Thyroid gland (tissue), 4 donors: ENCODE results near the gene FAM168B. TPM values are rescaled to one million over a fixed set of nuclear protein-coding genes. Genes with fewer than 3 reads are reported as not detected.

ENCODE experiments used
- DNase-seq, 2 donors: peaks; one replicate each; pipeline ENCODE4 v3.0.0-alpha.2; 2019
- H3K27ac ChIP-seq, 3 donors: fragments of 200-600 bp; sonication (generic); 1 replicate in 2 of 3; 2 replicates in 1 of 3; pipeline ENCODE4 v1.5.1; 2016 to 2019; ENCODE audit warnings: mild to moderate bottlenecking in 1 of 3, moderate library complexity in 1 of 3
- H3K27me3 ChIP-seq: fragments of 200-600 bp; sonication (generic); one replicate; pipeline ENCODE4 v1.5.1; 2019
- H3K36me3 ChIP-seq, 2 donors: fragments of 200-600 bp; sonication (generic); one replicate each; pipeline ENCODE4 v1.5.1; 2016 to 2019
- H3K4me1 ChIP-seq, 2 donors: fragments of 200-600 bp; sonication (generic); one replicate each; pipeline ENCODE4 v1.5.1; 2017 to 2019
- H3K4me3 ChIP-seq, 3 donors: fragments of 200-600 bp; sonication (generic); replicated peaks in 1 of 3; 1 replicate in 2 of 3; 2 replicates in 1 of 3; pipeline ENCODE4 v1.5.1; 2016; ENCODE audit warnings: mild to moderate bottlenecking in 1 of 3
- H3K9me3 ChIP-seq: fragments of 200-600 bp; sonication (generic); one replicate; pipeline ENCODE4 v1.5.1; 2017
- POLR2A ChIP-seq, 2 donors: fragments of 450-650 bp; IDR thresholded peaks; one replicate each; pipeline ENCODE4 v1.6.1; 2017; ENCODE audit warnings: antibody characterized with exemption in 2 of 2, mild to moderate bottlenecking in 2 of 2, moderate library complexity in 1 of 2
- WGBS, 2 donors: methylation state at CpG; one replicate each; pipeline ENCODE4 v1.1.5; 2017; 5-methylcytosine and 5-hydroxymethylcytosine counted together
- intact Hi-C: fragments of 100-400 bp; cut with DNase I; formaldehyde crosslinking; loops from one replicate; pipeline ENCODE4 v1.15.1; 2023
- total RNA-seq, 4 donors: library from RNA; depleted of rRNA; stranded (reverse); fragments of >200 nt; gene quantifications; one replicate each; pipeline ENCODE4 v1.2.3, GENCODE V29; 2016
- TF ChIP-seq, protein P1 (sequence below), 6 experiments: fragments of 200-600 bp in 3 of 6; fragments of 450-650 bp in 3 of 6; sonication (generic) in 3 of 6; IDR thresholded peaks; one replicate each; pipeline ENCODE4 v1.5.1; 2016 to 2019; ENCODE audit warnings: antibody characterized with exemption in 6 of 6, mild to moderate bottlenecking in 2 of 6, inconsistent platforms in 1 of 6, moderate library complexity in 1 of 6

FAM168B gene
- total RNA-seq: 100 to 1,000 TPM; 110 to 156 (median 146) TPM

GRCh38 chr2:131093006-131093695 lies at the start of gene FAM168B:
Gene FAM168B (minus strand): TSS chr2:131093460. CDS start chr2:131082646, 10,814 bp downstream.
- TF ChIP-seq POLR2A (IDR thresholded peaks at IDR 0.05): peak; percentile 73 to 93
- TF ChIP-seq, protein P1, sequence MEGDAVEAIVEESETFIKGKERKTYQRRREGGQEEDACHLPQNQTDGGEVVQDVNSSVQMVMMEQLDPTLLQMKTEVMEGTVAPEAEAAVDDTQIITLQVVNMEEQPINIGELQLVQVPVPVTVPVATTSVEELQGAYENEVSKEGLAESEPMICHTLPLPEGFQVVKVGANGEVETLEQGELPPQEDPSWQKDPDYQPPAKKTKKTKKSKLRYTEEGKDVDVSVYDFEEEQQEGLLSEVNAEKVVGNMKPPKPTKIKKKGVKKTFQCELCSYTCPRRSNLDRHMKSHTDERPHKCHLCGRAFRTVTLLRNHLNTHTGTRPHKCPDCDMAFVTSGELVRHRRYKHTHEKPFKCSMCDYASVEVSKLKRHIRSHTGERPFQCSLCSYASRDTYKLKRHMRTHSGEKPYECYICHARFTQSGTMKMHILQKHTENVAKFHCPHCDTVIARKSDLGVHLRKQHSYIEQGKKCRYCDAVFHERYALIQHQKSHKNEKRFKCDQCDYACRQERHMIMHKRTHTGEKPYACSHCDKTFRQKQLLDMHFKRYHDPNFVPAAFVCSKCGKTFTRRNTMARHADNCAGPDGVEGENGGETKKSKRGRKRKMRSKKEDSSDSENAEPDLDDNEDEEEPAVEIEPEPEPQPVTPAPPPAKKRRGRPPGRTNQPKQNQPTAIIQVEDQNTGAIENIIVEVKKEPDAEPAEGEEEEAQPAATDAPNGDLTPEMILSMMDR (IDR thresholded peaks at IDR 0.05): no peak
- intact Hi-C loops: no loop called here
- H3K9me3 ChIP-seq: no peaks in the 10 kb centered on the region
- H3K4me1 ChIP-seq: peaks cover 0 to 4% of the 10 kb centered on the region in 2 donors
- H3K27ac ChIP-seq: peak within 1 kb of the TSS; percentile 92 to 97 (median 96)
- H3K27me3 ChIP-seq: no peaks in the 10 kb centered on the region
- WGBS, 2 donors: 0 to 2% methylated on average over 11 to 16 of the region's 107 CpGs
- peak within 1 kb of the TSS; percentile 60 to 98 (median 79) for H3K4me3 ChIP-seq
- peak; percentile 86 for DNase-seq
- H3K36me3 ChIP-seq: peaks cover 0 to 4% of the 10 kb centered on the region in 2 donors

- H3K9me3 ChIP-seq: no peaks in the 10 kb centered on the region
- no peak overlapping the region for H3K4me3 ChIP-seq
- H3K36me3 ChIP-seq: peaks cover 16% of the 10 kb centered on the region in 2 donors
- H3K27ac ChIP-seq: no peak overlapping the region
- TF ChIP-seq, protein P1 (IDR thresholded peaks at IDR 0.05): no peak
- no peak for TF ChIP-seq POLR2A (IDR thresholded peaks at IDR 0.05)
- intact Hi-C loops: no loop called here
- no peak for DNase-seq
- 94 to 97% methylated on average over 5 of the region's 5 CpGs for WGBS, 2 donors
- no peaks in the 10 kb centered on the region for H3K27me3 ChIP-seq
- H3K4me1 ChIP-seq: peaks cover under 1 to 1% of the 10 kb centered on the region in 2 donors
Measured at GRCh38 chr2:131142849-131143248, 49.6 kb upstream of the FAM168B start.

- Histone ChIP-seq H3K9me3 (no peaks in the 10 kb centered on the region), H3K4me1 (no peaks in the 10 kb centered on the region), H3K4me3 (no peak overlapping the region), H3K36me3 (peaks cover 7 to 12% of the 10 kb centered on the region in 2 donors), H3K27me3 (no peaks in the 10 kb centered on the region), H3K27ac (no peak overlapping the region)
- TF ChIP-seq, protein P1 (IDR thresholded peaks at IDR 0.05): no peak
- no peak for TF ChIP-seq POLR2A (IDR thresholded peaks at IDR 0.05)
- intact Hi-C loops: no loop called here
- whole genome bisulfite sequencing, 2 donors: 85 to 93% methylated on average over 2 of the region's 2 CpGs
- no peak for DNase-seq
Measured at GRCh38 chr2:131140581-131140980, 47.3 kb upstream of the FAM168B start.

- DNase-seq: no peak
- H3K27me3 ChIP-seq: no peaks in the 10 kb centered on the region
- no peak for TF ChIP-seq POLR2A (IDR thresholded peaks at IDR 0.05)
- TF ChIP-seq, protein P1 (IDR thresholded peaks at IDR 0.05): no peak
- WGBS, 2 donors: 87 to 89% methylated on average over 8 of the region's 8 CpGs
- intact Hi-C loops: no loop called here
- H3K4me1 ChIP-seq: peaks cover 10 to 20% of the 10 kb centered on the region in 2 donors
- no peak overlapping the region for H3K4me3 ChIP-seq
- peaks cover 18 to 23% of the 10 kb centered on the region in 2 donors for H3K36me3 ChIP-seq
- no peak overlapping the region for H3K27ac ChIP-seq
- no peaks in the 10 kb centered on the region for H3K9me3 ChIP-seq
Measured at GRCh38 chr2:131132729-131133128, 39.5 kb upstream of the FAM168B start.

DNA sequence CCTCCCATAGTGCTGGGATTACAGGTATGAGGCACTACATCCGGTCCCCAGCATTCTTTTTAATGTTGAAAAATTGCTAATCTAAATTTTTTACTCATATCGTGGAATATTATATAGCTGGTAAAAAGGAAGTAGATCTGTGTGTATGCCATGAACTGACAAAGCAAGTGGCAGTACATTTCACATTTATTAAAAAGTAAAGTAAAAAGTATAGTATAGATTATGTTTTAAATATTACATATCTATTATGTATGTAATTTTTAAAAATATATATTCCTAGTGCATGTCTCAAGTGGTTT lies 37.0 kb upstream of the FAM168B start:
- Histone ChIP-seq H3K4me1 (peaks cover 10 to 20% of the 10 kb centered on the region in 2 donors), H3K36me3 (peaks cover 33 to 35% of the 10 kb centered on the region in 2 donors), H3K27ac (peak overlapping the region in 1 of 3 donors; percentile 33), H3K4me3 (no peak overlapping the region), H3K9me3 (no peaks in the 10 kb centered on the region), H3K27me3 (no peaks in the 10 kb centered on the region)
- WGBS, 2 donors: 94 to 98% methylated on average over 2 of the region's 2 CpGs
- TF ChIP-seq POLR2A (IDR thresholded peaks at IDR 0.05): no peak
- TF ChIP-seq, protein P1 (IDR thresholded peaks at IDR 0.05): no peak
- no peak for DNase-seq
- intact Hi-C loops: no loop called here
